Measurements from ENCODE around the gene CELF2. TPM values are rescaled to one million over a fixed set of nuclear protein-coding genes. Genes with fewer than 3 reads are reported as not detected.

CELF2 gene
- total and polyA plus RNA-seq, 12 donors = 13.0 to 90.9 (median 80.9) TPM

DNA sequence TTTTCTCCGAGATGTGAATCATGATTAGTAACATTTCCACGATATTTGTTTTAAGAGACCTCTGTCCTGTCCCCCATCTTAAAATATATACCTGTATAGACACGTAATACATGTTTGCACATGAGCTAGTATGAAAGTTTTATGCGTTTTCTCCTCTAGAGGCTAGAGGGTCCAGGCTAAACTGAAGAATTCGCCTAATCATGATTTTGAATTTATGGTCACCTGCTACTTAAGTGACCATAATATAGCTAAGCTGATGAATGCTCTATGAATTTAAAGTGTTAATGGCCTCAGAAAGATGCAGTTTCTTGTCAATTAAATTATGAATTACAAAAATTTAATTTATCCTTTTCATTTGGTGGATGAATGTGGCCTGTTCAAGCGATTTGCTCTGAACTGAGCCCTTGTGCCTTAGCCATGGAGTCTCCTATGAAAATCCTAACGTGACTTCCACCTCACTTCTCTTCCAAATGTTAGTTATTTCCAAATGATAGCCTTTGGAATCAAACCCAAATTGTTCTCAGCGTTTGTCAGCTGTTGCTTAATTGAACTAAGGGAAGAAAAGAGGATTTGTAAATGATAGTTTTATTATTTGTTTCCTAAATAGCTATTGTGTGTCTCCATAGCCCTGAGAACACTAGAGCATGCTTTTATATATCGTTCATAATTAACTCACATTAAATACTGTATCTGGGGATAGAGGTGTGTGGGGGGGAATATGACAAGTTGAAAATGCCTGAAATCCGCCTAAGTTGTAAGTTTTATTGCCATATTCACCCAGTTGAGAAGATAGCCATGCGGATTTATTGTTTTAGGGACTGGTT lies 2.3 kb downstream of the CELF2 start:
- no peak for TF ChIP-seq CTCF (IDR thresholded peaks at IDR 0.05)
- H3K4me3 ChIP-seq = peak overlapping the region in 9 of 10 donors; percentile 67 to 98 (median 73)
- peaks cover 6 to 88% (median 61%) of the 10 kb centered on the region in 9 donors for H3K4me1 ChIP-seq
- DNase-seq = no peak
- H3K9me3 ChIP-seq = no peaks in the 10 kb centered on the region
- H3K36me3 ChIP-seq = no peaks in the 10 kb centered on the region
- 53 to 64% methylated on average over 11 of the region's 11 CpGs for WGBS, 2 donors
- intact Hi-C loops (cut with DNase I) = loop anchor here in 6 of 10 donors (5.0 to 10.0 kb wide), 12 partner anchors 108 to 438 kb away; no protein-coding TSS in a partner anchor
- ATAC-seq = no peak
- peaks cover 0 to 69% (median 0%) of the 10 kb centered on the region in 7 donors for H3K27me3 ChIP-seq
- peak overlapping the region in 8 of 10 donors; percentile 38 to 95 (median 90) for H3K27ac ChIP-seq

DNA sequence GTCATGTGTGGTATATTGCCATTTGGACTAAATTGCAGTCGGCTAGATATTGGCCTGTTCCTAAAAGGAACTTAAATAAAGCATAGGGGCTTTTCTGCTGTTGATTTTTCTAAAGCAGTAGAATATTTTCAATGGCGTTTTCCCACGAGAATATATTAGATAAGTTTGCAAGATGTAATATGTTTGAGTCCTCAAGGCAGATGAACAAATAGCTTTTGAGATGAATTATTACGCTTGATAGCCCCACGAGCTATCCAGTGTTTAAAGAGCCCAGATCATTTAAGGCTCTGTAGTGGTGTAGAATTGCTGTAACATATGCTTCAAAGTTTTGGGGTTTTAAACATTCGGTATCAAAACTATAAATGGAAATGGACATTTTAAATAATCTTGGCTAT lies 2.9 kb downstream of the CELF2 start:
- Histone ChIP-seq H3K4me3 (peak overlapping the region in 7 of 10 donors; percentile 69 to 98 (median 74)), H3K9me3 (no peaks in the 10 kb centered on the region), H3K27me3 (peaks cover 0 to 64% (median 0%) of the 10 kb centered on the region in 7 donors), H3K27ac (peak overlapping the region in 7 of 10 donors; percentile 15 to 95 (median 90)), H3K4me1 (peaks cover 6 to 82% (median 55%) of the 10 kb centered on the region in 9 donors), H3K36me3 (no peaks in the 10 kb centered on the region)
- DNase-seq (no peak), ATAC-seq (no peak)
- 44 to 53% methylated on average over 6 of the region's 6 CpGs for WGBS, 2 donors
- intact Hi-C loops (cut with DNase I) = loop anchor here in 6 of 10 donors (5.0 to 10.0 kb wide), 6 partner anchors 144 to 438 kb away; no protein-coding TSS in a partner anchor
- TF ChIP-seq CTCF (IDR thresholded peaks at IDR 0.05) = no peak

- DNase-seq (no peak), ATAC-seq (no peak)
- TF ChIP-seq CTCF (IDR thresholded peaks at IDR 0.05) = no peak
- Histone ChIP-seq H3K36me3 (no peaks in the 10 kb centered on the region), H3K4me3 (no peak overlapping the region), H3K27ac (peak overlapping the region in 2 of 10 donors; percentile 28 to 92), H3K4me1 (peaks cover 6 to 77% (median 46%) of the 10 kb centered on the region in 9 donors), H3K9me3 (no peaks in the 10 kb centered on the region), H3K27me3 (peaks cover 0 to 47% (median 0%) of the 10 kb centered on the region in 7 donors)
- 21 to 26% methylated on average over 2 of the region's 2 CpGs for WGBS, 2 donors
- intact Hi-C loops (cut with DNase I) = loop anchor here in 6 of 10 donors (5.0 to 10.0 kb wide), 6 partner anchors 143 to 440 kb away; no protein-coding TSS in a partner anchor
Observed at GRCh38 chr10:11022213-11022612, 4.5 kb downstream of the CELF2 start.
